AG04449 (cell line): ENCODE data around the gene FILIP1L.
"Not testable (repeated sequence)": the region's sequence is repeated elsewhere in the genome, so short reads cannot be mapped to it uniquely, and the experiment has no call there.

Source experiments
- CTCF ChIA-PET: fragments of 350-600 bp; formaldehyde crosslinking; extraction: SDS; loops from one replicate; lab custom pipeline; 2021; ENCODE audit warnings: antibody characterized with exemption; lab: Yijun Ruan, JAX
- POLR2A ChIA-PET: fragments of 400-600, 350-600 bp; formaldehyde crosslinking; extraction: SDS; loops from one replicate; lab custom pipeline; 2020; ENCODE audit warnings: antibody characterized with exemption, inconsistent platforms; lab: Yijun Ruan, JAX
- DNase-seq: peaks from one replicate; pipeline ENCODE4 v3.0.0-alpha.2; 2010; ENCODE audit warnings: low read depth, low spot score
- H3K4me3 ChIP-seq: 2 replicates; pipeline ENCODE4 v1.5.1; 2011; ENCODE audit warnings: low read depth, mild to moderate bottlenecking, control low read depth, low read length
- CTCF ChIP-seq: IDR thresholded peaks from one replicate; pipeline ENCODE4 v1.5.1; 2011; ENCODE audit warnings: mild to moderate bottlenecking, moderate library complexity, low read length, control low read depth, inconsistent platforms; ENCODE audit not compliant: insufficient read depth; ENCODE audit errors: missing control alignments

The FILIP1L gene

GRCh38 chr3:100060685-100061484 lies 53.4 kb downstream of the FILIP1L start:
- ChIA-PET POLR2A (no interaction called here), CTCF (interaction anchor here (0.9 kb wide), 1 partner anchor 12 kb away, joined by 3 read pairs; no protein-coding TSS in a partner anchor)
- no peak overlapping the region for H3K4me3 ChIP-seq
- DNase-seq, result no peak
- no peak for TF ChIP-seq CTCF

- ChIA-PET CTCF (interaction anchor here (0.6 to 4.0 kb wide), 4 partner anchors 9 to 195 kb away, joined by 3 to 34 read pairs (median 4); no protein-coding TSS in a partner anchor), POLR2A (no interaction called here)
- no peak for TF ChIP-seq CTCF
- H3K4me3 ChIP-seq, result no peak overlapping the region
- DNase-seq, result no peak
These were observed 54.8 kb downstream of the FILIP1L start for GRCh38 chr3:100059472-100059871.

- ChIA-PET POLR2A (interaction anchor here (1.2 kb wide), 1 partner anchor 10 kb away, joined by 4 read pairs; no protein-coding TSS in a partner anchor), CTCF (interaction anchor here (0.5 to 4.0 kb wide), 10 partner anchors 11 to 235 kb away, joined by 3 to 34 read pairs (median 4); no protein-coding TSS in a partner anchor)
- no peak for TF ChIP-seq CTCF
- DNase-seq, result no peak
- H3K4me3 ChIP-seq, result no peak overlapping the region
These were observed 56.4 kb downstream of the FILIP1L start for GRCh38 chr3:100057716-100058575.

- TF ChIP-seq CTCF, result no peak
- no peak overlapping the region for H3K4me3 ChIP-seq
- ChIA-PET CTCF (interaction anchor here (1.3 to 1.4 kb wide), 2 partner anchors 15 to 211 kb away, joined by 4 read pairs; no protein-coding TSS in a partner anchor), POLR2A (no interaction called here)
- DNase-seq, result no peak
These were observed 60.2 kb downstream of the FILIP1L start for GRCh38 chr3:100053951-100054620.

GRCh38 chr3:100051513-100051912 lies 62.8 kb downstream of the FILIP1L start:
- POLR2A ChIA-PET, DNase-seq, CTCF ChIA-PET, H3K4me3 ChIP-seq: not testable (repeated sequence)

- ChIA-PET POLR2A (interaction anchor here (1.7 kb wide), 1 partner anchor 10 kb away, joined by 4 read pairs; no protein-coding TSS in a partner anchor), CTCF (interaction anchor here (0.9 to 1.8 kb wide), 4 partner anchors 12 to 206 kb away, joined by 3 to 5 read pairs (median 4); no protein-coding TSS in a partner anchor)
- no peak for DNase-seq
- TF ChIP-seq CTCF, result no peak
- no peak overlapping the region for H3K4me3 ChIP-seq
These were observed 66.1 kb downstream of the FILIP1L start for GRCh38 chr3:100048248-100048647.
